AG04450 (cell line): ENCODE measurements around the gene ADGRE2. TPM values are rescaled to one million over a fixed set of nuclear protein-coding genes. Genes with fewer than 3 reads are reported as not detected.

Experiments
- CTCF ChIA-PET: fragments of 300-600, 350-600 bp; formaldehyde crosslinking; extraction: SDS; loops from one replicate; lab custom pipeline; 2022; ENCODE audit warnings: antibody characterized with exemption, inconsistent platforms; lab: Charles Lee
- POLR2A ChIA-PET: fragments of 350-600 bp; formaldehyde crosslinking; extraction: SDS; loops from one replicate; lab custom pipeline; 2021; ENCODE audit warnings: antibody characterized with exemption, inconsistent platforms; lab: Yijun Ruan, JAX
- DNase-seq: peaks from one replicate; pipeline ENCODE4 v3.0.0-alpha.2; 2011; ENCODE audit warnings: low read depth, low spot score
- H3K27ac ChIP-seq: one replicate; pipeline ENCODE4 v1.5.1; 2012; ENCODE audit warnings: low read depth, low read length, control low read depth
- H3K27me3 ChIP-seq: one replicate; pipeline ENCODE4 v1.6.0; 2012; ENCODE audit warnings: low read length; ENCODE audit not compliant: control insufficient read depth, insufficient read depth
- H3K4me3 ChIP-seq: 2 replicates; pipeline ENCODE4 v1.5.1; 2011; ENCODE audit warnings: mild to moderate bottlenecking, low read depth, low read length, control low read depth
- H3K9me3 ChIP-seq: 2 replicates; pipeline ENCODE4 v1.5.1; 2012; ENCODE audit warnings: low read length; ENCODE audit not compliant: control insufficient read depth, insufficient read depth
- polyA plus RNA-seq: library from polyadenylated mRNA; depleted of rRNA; stranded (reverse); fragments of >200 nt; gene quantifications from 2 replicates; pipeline ENCODE4 v1.2.3, GENCODE V29; 2011
- TF ChIP-seq, protein P1 (sequence below): IDR thresholded peaks from 2 replicates; pipeline ENCODE4 v1.5.1; 2011; ENCODE audit warnings: low read depth, low read length, control low read depth, inconsistent platforms

Gene ADGRE2
- polyA plus RNA-seq, 1 experiment: 0.12 TPM

DNA sequence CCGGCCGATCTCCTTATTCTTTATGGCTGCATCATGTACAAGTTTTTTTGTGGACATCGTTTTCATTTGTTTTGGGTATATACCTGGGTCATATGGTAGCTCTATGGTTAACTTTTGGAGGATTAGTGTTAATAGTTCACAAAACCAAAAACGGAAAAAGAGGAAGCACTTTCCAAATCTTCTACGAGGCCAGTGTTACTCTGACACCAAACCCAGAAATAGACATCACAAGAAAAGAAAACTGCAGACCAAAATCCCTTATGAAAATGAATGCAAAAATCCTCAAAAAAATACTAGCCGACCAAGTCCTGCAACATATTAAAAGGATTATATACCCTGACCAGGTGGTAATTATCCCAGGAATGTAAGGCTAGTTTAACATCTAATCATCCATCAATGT, 29.8 kb downstream of the ADGRE2 start:
- ChIA-PET POLR2A (no interaction called here), CTCF (no interaction called here)
- DNase-seq: no peak
- no peaks in the 10 kb centered on the region; the same call in 1 of the 2 replicates for H3K9me3 ChIP-seq
- no peaks in the 10 kb centered on the region for H3K27me3 ChIP-seq
- TF ChIP-seq, protein P1, sequence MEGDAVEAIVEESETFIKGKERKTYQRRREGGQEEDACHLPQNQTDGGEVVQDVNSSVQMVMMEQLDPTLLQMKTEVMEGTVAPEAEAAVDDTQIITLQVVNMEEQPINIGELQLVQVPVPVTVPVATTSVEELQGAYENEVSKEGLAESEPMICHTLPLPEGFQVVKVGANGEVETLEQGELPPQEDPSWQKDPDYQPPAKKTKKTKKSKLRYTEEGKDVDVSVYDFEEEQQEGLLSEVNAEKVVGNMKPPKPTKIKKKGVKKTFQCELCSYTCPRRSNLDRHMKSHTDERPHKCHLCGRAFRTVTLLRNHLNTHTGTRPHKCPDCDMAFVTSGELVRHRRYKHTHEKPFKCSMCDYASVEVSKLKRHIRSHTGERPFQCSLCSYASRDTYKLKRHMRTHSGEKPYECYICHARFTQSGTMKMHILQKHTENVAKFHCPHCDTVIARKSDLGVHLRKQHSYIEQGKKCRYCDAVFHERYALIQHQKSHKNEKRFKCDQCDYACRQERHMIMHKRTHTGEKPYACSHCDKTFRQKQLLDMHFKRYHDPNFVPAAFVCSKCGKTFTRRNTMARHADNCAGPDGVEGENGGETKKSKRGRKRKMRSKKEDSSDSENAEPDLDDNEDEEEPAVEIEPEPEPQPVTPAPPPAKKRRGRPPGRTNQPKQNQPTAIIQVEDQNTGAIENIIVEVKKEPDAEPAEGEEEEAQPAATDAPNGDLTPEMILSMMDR: no peak
- H3K27ac ChIP-seq: no peak overlapping the region
- H3K4me3 ChIP-seq: no peak overlapping the region

DNA sequence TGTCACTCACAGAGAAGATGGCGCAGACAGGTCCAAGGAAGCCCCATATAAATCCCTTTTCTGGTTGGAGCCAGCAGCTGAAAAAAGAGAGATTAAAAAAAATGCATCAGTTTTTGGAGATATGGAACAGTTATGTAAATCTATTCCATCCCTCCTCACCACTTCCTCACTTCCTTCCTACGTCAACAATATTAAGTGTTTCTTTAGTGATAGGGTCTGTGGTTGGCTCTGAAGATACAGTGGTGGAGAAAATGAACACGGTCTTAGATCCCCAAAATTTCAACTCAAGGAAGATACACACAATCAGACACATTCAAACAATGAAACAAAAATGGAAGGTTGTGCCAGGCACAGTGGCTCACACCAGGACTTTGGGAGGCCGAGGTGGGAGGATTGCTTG, 31.5 kb downstream of the ADGRE2 start:
- TF ChIP-seq, protein P1: no peak
- Histone ChIP-seq H3K27ac (no peak overlapping the region), H3K4me3 (no peak overlapping the region), H3K27me3 (no peaks in the 10 kb centered on the region), H3K9me3 (peaks cover 5% of the 10 kb centered on the region)
- POLR2A ChIA-PET: no interaction called here
- no peak for DNase-seq
- CTCF ChIA-PET: no interaction called here

DNA sequence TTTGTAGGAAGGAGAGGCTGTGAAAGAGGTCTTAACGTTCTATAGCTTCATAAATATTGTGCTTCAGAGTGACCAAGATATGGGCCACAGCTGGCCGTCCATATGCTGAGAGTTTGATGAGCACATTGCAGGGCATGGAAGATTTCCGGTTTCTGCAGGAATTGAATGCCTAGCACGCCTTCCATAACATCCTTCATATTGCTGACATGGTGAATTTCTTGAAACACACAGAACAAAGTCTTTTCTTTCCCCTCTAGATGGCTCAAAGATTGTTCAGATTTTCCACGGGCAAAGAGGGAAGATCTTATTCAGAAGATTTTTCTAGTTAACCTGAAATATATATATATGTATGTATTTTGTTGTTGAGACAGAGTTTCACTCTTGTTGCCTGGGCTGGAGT, 42.4 kb downstream of the ADGRE2 start:
- ChIA-PET POLR2A (no interaction called here), CTCF (no interaction called here)
- no peak overlapping the region for H3K4me3 ChIP-seq
- TF ChIP-seq, protein P1: no peak
- H3K27me3 ChIP-seq: no peaks in the 10 kb centered on the region
- H3K9me3 ChIP-seq: no peaks in the 10 kb centered on the region
- DNase-seq: no peak
- H3K27ac ChIP-seq: no peak overlapping the region

DNA sequence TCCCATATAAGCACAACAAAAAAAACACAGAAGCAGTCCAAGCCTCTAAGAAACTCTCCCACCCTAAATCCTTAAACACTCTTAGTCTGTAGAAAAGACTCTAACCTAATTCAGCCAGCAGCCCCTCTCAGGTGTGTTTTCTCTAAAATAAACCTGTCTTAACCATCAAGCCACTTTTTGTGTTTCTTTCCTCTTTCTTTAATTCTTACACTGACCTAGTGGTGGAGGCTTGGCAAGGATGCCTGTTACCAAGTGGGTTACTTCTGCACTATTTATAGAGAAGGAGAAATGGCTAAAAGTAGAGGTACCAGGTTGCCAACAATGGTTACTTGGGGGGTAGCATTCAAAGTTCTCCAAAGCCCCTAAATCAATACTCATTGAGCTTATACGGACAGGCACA, 44.8 kb downstream of the ADGRE2 start:
- TF ChIP-seq, protein P1: no peak
- no peak for DNase-seq
- POLR2A ChIA-PET: no interaction called here
- Histone ChIP-seq H3K4me3 (no peak overlapping the region), H3K27me3 (peaks cover 3% of the 10 kb centered on the region), H3K27ac (no peak overlapping the region), H3K9me3 (no peaks in the 10 kb centered on the region)
- CTCF ChIA-PET: no interaction called here

DNA sequence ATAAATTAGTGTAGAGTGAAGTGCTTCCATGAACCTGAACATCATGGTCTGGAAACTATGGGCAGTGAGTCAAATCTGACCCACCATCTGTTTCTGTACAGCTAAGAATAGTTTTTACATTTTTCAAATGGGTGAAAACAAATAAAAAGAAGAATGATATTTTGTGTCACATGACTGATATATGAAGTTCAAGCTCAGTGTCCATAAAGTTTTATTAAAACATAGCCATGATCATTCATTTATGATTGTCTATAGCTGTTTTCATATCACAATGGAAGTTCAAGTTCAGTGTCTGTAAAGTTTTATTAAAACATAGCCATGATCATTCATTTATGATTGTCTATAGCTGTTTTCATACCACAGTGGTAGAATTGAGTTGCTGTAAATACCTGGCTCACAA, 45.9 kb downstream of the ADGRE2 start:
- H3K27ac ChIP-seq: no peak overlapping the region
- ChIA-PET CTCF (no interaction called here), POLR2A (no interaction called here)
- H3K9me3 ChIP-seq: no peaks in the 10 kb centered on the region
- H3K27me3 ChIP-seq: peaks cover 3% of the 10 kb centered on the region
- TF ChIP-seq, protein P1: no peak
- no peak for DNase-seq
- H3K4me3 ChIP-seq: no peak overlapping the region
